ENCODE results near the gene ARHGAP33.

ARHGAP33 gene

GRCh38 chr19:35775298-35776101, at the start of gene ARHGAP33:
Gene ARHGAP33, plus strand, starts transcription at chr19:35775564. Its CDS starts 95 bp downstream, at chr19:35775659.
- H3K4me3 ChIP-seq (ENCODE audit: low read depth, low read length) = peak within 1 kb of the TSS; percentile 81
- no peak within 1 kb of the TSS for H3K9ac ChIP-seq (ENCODE audit: low read depth, low read length)
- H3K4me1 ChIP-seq (ENCODE audit: control insufficient read depth, insufficient read depth, low read length) = peaks cover 17% of the 10 kb centered on the region
- H3K27ac ChIP-seq (ENCODE audit: low read depth, low read length) = no peak within 1 kb of the TSS
- no peaks in the 10 kb centered on the region for H3K36me3 ChIP-seq (ENCODE audit: control insufficient read depth, insufficient read depth, low read length)
- H3K27me3 ChIP-seq (ENCODE audit: control insufficient read depth, insufficient read depth, low read length) = peaks cover 9% of the 10 kb centered on the region
- no peaks in the 10 kb centered on the region for H3K9me3 ChIP-seq (ENCODE audit: control insufficient read depth, insufficient read depth, low read length)

GRCh38 chr19:35727053-35727955, 48.1 kb upstream of the ARHGAP33 start:
- no peak overlapping the region for H3K4me3 ChIP-seq (ENCODE audit: low read depth, low read length)
- no peak overlapping the region for H3K27ac ChIP-seq (ENCODE audit: low read depth, low read length)
- no peaks in the 10 kb centered on the region for H3K9me3 ChIP-seq (ENCODE audit: control insufficient read depth, insufficient read depth, low read length)
- H3K36me3 ChIP-seq (ENCODE audit: control insufficient read depth, insufficient read depth, low read length) = peaks cover 98% of the 10 kb centered on the region
- H3K4me1 ChIP-seq (ENCODE audit: control insufficient read depth, insufficient read depth, low read length) = no peaks in the 10 kb centered on the region
- H3K27me3 ChIP-seq (ENCODE audit: control insufficient read depth, insufficient read depth, low read length) = no peaks in the 10 kb centered on the region
- no peak overlapping the region for H3K9ac ChIP-seq (ENCODE audit: low read depth, low read length)

DNA sequence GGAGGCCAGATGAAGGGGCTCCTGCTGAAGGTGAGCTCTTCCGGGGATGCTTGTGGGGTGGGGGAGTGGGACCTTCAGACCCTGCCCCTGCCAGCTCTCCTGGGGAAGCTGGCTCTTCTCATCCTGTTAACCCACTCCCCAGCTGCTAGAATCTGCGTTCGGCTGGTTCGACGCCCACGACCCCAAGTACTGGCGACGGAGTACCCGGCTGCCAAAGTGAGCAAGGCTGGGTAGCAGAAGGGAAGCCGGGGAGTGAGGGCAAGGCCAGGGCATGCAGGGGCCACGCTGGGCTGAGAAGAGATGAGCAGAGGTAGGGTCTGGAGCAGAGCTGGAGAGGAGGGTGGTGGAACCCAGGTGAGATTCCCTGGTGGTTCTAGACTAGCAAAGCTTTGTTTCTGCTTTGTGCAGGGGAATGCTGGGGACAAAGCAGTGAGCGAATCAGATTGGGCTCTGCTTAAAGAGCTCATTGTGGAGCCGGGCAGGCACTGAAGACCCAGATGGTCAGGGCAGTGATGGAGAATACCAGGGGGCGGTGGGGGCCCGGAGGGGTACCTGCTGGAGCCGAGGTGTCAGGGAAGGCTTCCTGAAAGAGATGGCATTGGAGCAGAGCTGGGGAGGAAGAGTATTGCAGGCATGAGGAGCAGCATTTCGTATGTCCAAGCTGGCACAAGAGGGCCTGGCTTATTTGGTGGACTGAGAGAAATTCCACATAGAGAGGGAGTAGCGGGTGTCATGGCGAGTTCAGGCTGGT, 47.2 kb upstream of the ARHGAP33 start:
- no peak overlapping the region for H3K4me3 ChIP-seq (ENCODE audit: low read depth, low read length)
- H3K9me3 ChIP-seq (ENCODE audit: control insufficient read depth, insufficient read depth, low read length) = no peaks in the 10 kb centered on the region
- H3K9ac ChIP-seq (ENCODE audit: low read depth, low read length) = no peak overlapping the region
- H3K4me1 ChIP-seq (ENCODE audit: control insufficient read depth, insufficient read depth, low read length) = no peaks in the 10 kb centered on the region
- peaks cover 96% of the 10 kb centered on the region for H3K36me3 ChIP-seq (ENCODE audit: control insufficient read depth, insufficient read depth, low read length)
- no peak overlapping the region for H3K27ac ChIP-seq (ENCODE audit: low read depth, low read length)
- H3K27me3 ChIP-seq (ENCODE audit: control insufficient read depth, insufficient read depth, low read length) = no peaks in the 10 kb centered on the region

GRCh38 chr19:35729021-35729420, 46.3 kb upstream of the ARHGAP33 start:
- Histone ChIP-seq H3K27ac (ENCODE audit: low read depth, low read length) (no peak overlapping the region), H3K4me1 (ENCODE audit: control insufficient read depth, insufficient read depth, low read length) (no peaks in the 10 kb centered on the region), H3K4me3 (ENCODE audit: low read depth, low read length) (no peak overlapping the region), H3K36me3 (ENCODE audit: control insufficient read depth, insufficient read depth, low read length) (peaks cover 95% of the 10 kb centered on the region), H3K9me3 (ENCODE audit: control insufficient read depth, insufficient read depth, low read length) (no peaks in the 10 kb centered on the region), H3K9ac (ENCODE audit: low read depth, low read length) (no peak overlapping the region), H3K27me3 (ENCODE audit: control insufficient read depth, insufficient read depth, low read length) (no peaks in the 10 kb centered on the region)

DNA sequence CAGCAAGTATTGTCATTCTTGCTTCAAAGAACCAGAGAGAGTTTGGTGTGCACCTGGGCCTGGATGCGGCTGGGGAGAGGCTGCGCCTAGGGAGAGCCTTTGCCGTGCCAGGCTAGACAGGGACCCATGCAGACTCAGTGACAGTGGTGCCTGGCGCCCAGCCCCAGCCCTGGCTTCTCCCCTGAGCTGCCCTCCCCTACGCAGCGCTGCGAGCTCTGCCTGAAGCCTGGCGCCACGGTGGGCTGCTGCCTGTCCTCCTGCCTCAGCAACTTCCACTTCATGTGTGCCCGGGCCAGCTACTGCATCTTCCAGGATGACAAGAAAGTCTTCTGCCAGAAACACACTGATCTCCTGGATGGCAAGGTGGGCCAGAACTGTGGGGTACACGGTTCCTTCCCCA, 45.6 kb upstream of the ARHGAP33 start:
- H3K27ac ChIP-seq (ENCODE audit: low read depth, low read length) = no peak overlapping the region
- H3K9ac ChIP-seq (ENCODE audit: low read depth, low read length) = no peak overlapping the region
- H3K4me1 ChIP-seq (ENCODE audit: control insufficient read depth, insufficient read depth, low read length) = no peaks in the 10 kb centered on the region
- no peaks in the 10 kb centered on the region for H3K27me3 ChIP-seq (ENCODE audit: control insufficient read depth, insufficient read depth, low read length)
- H3K9me3 ChIP-seq (ENCODE audit: control insufficient read depth, insufficient read depth, low read length) = no peaks in the 10 kb centered on the region
- H3K4me3 ChIP-seq (ENCODE audit: low read depth, low read length) = no peak overlapping the region
- peaks cover 95% of the 10 kb centered on the region for H3K36me3 ChIP-seq (ENCODE audit: control insufficient read depth, insufficient read depth, low read length)

GRCh38 chr19:35730326-35730725, 45.0 kb upstream of the ARHGAP33 start:
- Histone ChIP-seq H3K4me1 (ENCODE audit: control insufficient read depth, insufficient read depth, low read length) (no peaks in the 10 kb centered on the region), H3K27ac (ENCODE audit: low read depth, low read length) (no peak overlapping the region), H3K9ac (ENCODE audit: low read depth, low read length) (no peak overlapping the region), H3K4me3 (ENCODE audit: low read depth, low read length) (no peak overlapping the region), H3K36me3 (ENCODE audit: control insufficient read depth, insufficient read depth, low read length) (peaks cover 95% of the 10 kb centered on the region), H3K27me3 (ENCODE audit: control insufficient read depth, insufficient read depth, low read length) (no peaks in the 10 kb centered on the region), H3K9me3 (ENCODE audit: control insufficient read depth, insufficient read depth, low read length) (no peaks in the 10 kb centered on the region)

DNA sequence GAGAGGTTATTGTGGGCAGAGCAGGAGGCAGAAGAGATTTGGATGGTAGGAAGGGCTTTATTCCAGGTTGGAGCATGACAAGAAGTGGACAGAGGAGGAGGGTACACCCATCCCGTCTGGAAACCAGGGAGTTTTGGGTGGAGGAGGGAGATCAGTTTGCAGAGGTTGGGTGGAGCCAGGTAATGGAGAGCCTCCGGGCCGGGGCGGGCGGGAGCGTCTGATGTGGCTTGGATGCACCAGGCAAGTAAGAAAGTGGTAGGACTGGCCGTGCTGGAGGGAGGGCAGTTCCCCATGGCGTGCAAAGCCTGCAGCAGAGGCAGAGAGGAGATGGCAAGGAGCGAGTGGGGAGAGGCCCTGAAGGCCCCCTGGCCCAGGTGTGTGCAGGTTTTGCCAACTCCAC, 44.0 kb upstream of the ARHGAP33 start:
- H3K9ac ChIP-seq (ENCODE audit: low read depth, low read length) = no peak overlapping the region
- no peak overlapping the region for H3K4me3 ChIP-seq (ENCODE audit: low read depth, low read length)
- no peaks in the 10 kb centered on the region for H3K27me3 ChIP-seq (ENCODE audit: control insufficient read depth, insufficient read depth, low read length)
- H3K27ac ChIP-seq (ENCODE audit: low read depth, low read length) = no peak overlapping the region
- peaks cover 94% of the 10 kb centered on the region for H3K36me3 ChIP-seq (ENCODE audit: control insufficient read depth, insufficient read depth, low read length)
- H3K4me1 ChIP-seq (ENCODE audit: control insufficient read depth, insufficient read depth, low read length) = no peaks in the 10 kb centered on the region
- H3K9me3 ChIP-seq (ENCODE audit: control insufficient read depth, insufficient read depth, low read length) = no peaks in the 10 kb centered on the region

- Histone ChIP-seq H3K36me3 (ENCODE audit: control insufficient read depth, insufficient read depth, low read length) (peaks cover 96% of the 10 kb centered on the region), H3K27me3 (ENCODE audit: control insufficient read depth, insufficient read depth, low read length) (no peaks in the 10 kb centered on the region), H3K4me3 (ENCODE audit: low read depth, low read length) (no peak overlapping the region), H3K4me1 (ENCODE audit: control insufficient read depth, insufficient read depth, low read length) (no peaks in the 10 kb centered on the region), H3K9ac (ENCODE audit: low read depth, low read length) (no peak overlapping the region), H3K27ac (ENCODE audit: low read depth, low read length) (no peak overlapping the region), H3K9me3 (ENCODE audit: control insufficient read depth, insufficient read depth, low read length) (no peaks in the 10 kb centered on the region)
Observed at GRCh38 chr19:35731779-35732405, 43.5 kb upstream of the ARHGAP33 start.

DNA sequence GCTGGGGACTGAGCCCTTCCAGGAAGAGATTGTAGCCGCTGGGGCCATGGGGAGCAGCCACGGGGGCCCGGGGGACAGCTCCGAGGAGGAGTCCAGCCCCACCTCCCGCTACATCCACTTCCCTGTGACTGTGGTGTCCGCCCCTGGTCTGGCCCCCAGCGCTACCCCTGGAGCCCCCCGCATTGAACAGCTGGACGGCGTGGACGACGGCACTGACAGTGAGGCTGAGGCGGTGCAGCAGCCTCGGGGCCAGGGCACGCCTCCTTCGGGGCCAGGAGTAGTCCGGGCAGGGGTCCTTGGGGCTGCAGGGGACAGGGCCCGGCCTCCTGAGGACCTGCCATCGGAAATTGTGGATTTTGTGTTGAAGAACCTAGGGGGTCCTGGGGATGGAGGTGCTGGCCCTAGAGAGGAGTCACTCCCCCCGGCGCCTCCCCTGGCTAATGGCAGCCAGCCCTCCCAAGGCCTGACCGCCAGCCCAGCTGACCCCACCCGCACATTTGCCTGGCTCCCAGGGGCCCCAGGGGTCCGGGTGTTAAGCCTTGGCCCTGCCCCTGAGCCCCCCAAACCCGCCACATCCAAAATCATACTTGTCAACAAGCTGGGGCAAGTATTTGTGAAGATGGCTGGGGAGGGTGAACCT, 42.7 kb upstream of the ARHGAP33 start:
- Histone ChIP-seq H3K4me3 (ENCODE audit: low read depth, low read length) (no peak overlapping the region), H3K27me3 (ENCODE audit: control insufficient read depth, insufficient read depth, low read length) (no peaks in the 10 kb centered on the region), H3K9ac (ENCODE audit: low read depth, low read length) (no peak overlapping the region), H3K36me3 (ENCODE audit: control insufficient read depth, insufficient read depth, low read length) (peaks cover 96% of the 10 kb centered on the region), H3K9me3 (ENCODE audit: control insufficient read depth, insufficient read depth, low read length) (no peaks in the 10 kb centered on the region), H3K4me1 (ENCODE audit: control insufficient read depth, insufficient read depth, low read length) (no peaks in the 10 kb centered on the region), H3K27ac (ENCODE audit: low read depth, low read length) (no peak overlapping the region)

Data from HUES48 (cell line).